HEK293T (cell line): Measurements from ENCODE around the gene PRPF40B.

Experiments
- CTCF ChIA-PET: fragments of 350-600 bp; formaldehyde crosslinking; extraction: SDS; loops from one replicate; lab custom pipeline; 2021; ENCODE audit warnings: antibody characterized with exemption, inconsistent platforms; lab: Yijun Ruan, JAX
- POLR2A ChIA-PET: fragments of 350-600 bp; formaldehyde crosslinking; extraction: SDS; loops from one replicate; lab custom pipeline; 2020; ENCODE audit warnings: antibody characterized with exemption, inconsistent platforms; lab: Yijun Ruan, JAX
- DNase-seq: peaks from one replicate; pipeline ENCODE4 v3.0.0; 2012; ENCODE audit warnings: mixed read lengths; ENCODE audit errors: extremely low spot score
- ARNT ChIP-seq: fragments of 450-650 bp; IDR thresholded peaks from 2 replicates; pipeline ENCODE4 v1.6.1; 2017; ENCODE audit warnings: mild to moderate bottlenecking
- BHLHE40 ChIP-seq: fragments of 450-650 bp; IDR thresholded peaks from 2 replicates; pipeline ENCODE4 v1.6.1; 2016; ENCODE audit warnings: mild to moderate bottlenecking, moderate library complexity, borderline replicate concordance
- CTBP1 ChIP-seq: fragments of 450-650 bp; IDR thresholded peaks from 2 replicates; pipeline ENCODE4 v1.6.1; 2016; ENCODE audit warnings: borderline replicate concordance
- ELF4 ChIP-seq: fragments of 450-650 bp; IDR thresholded peaks from 2 replicates; pipeline ENCODE4 v1.6.1; 2017; ENCODE audit warnings: antibody characterized with exemption
- FOXA1 ChIP-seq: fragments of 450-650 bp; IDR thresholded peaks from 2 replicates; pipeline ENCODE4 v1.6.1; 2016; ENCODE audit warnings: mild to moderate bottlenecking
- FOXK2 ChIP-seq: fragments of 450-650 bp; IDR thresholded peaks from 2 replicates; pipeline ENCODE4 v1.6.1; 2016; ENCODE audit warnings: mild to moderate bottlenecking
- HDGF ChIP-seq: fragments of 450-650 bp; IDR thresholded peaks from 2 replicates; pipeline ENCODE4 v1.6.1; 2017; ENCODE audit warnings: antibody characterized with exemption, borderline replicate concordance
- L3MBTL2 ChIP-seq: fragments of 450-650 bp; conservative IDR thresholded peaks from 2 replicates; pipeline ENCODE4 v1.6.1; 2016; ENCODE audit warnings: mild to moderate bottlenecking
- LEF1 ChIP-seq: fragments of 450-650 bp; IDR thresholded peaks from 2 replicates; pipeline ENCODE4 v1.6.1; 2017; ENCODE audit warnings: mild to moderate bottlenecking, borderline replicate concordance
- NFRKB ChIP-seq: fragments of 450-650 bp; IDR thresholded peaks from 2 replicates; pipeline ENCODE4 v1.6.1; 2016; ENCODE audit warnings: mild to moderate bottlenecking, moderate library complexity
- PKNOX1 ChIP-seq: fragments of 450-650 bp; IDR thresholded peaks from 2 replicates; pipeline ENCODE4 v1.6.1; 2016
- SP1 ChIP-seq: fragments of 450-650 bp; IDR thresholded peaks from 2 replicates; pipeline ENCODE4 v1.6.1; 2017
- SUZ12 ChIP-seq: fragments of 450-650 bp; IDR thresholded peaks from 2 replicates; pipeline ENCODE4 v1.6.1; 2016; ENCODE audit warnings: mild to moderate bottlenecking
- TARDBP ChIP-seq: fragments of 450-650 bp; IDR thresholded peaks from 2 replicates; pipeline ENCODE4 v1.6.1; 2016
- ZNF384 ChIP-seq: fragments of 450-650 bp; IDR thresholded peaks from 2 replicates; pipeline ENCODE4 v1.6.1; 2016

Gene PRPF40B

DNA sequence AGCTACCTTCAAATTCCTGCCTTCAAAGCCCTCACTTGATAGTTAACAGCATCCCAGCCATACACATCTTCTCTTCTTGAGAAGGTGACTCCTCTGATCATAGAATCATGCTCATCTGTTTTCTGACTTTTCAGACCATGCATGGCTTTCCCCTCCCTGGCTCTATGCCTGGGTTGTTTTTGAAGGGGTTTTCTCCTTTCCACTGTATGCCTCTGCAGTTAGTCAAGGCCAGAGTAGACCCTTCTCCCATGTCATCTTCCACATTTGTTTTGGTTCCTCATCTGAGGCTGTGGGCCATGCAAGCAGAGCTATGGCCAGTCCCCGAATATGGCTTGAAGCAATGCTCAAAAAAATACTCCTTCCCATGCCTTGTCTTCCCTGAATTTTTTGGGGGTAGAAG, 41.2 kb upstream of the PRPF40B start:
- CTCF ChIA-PET, result interaction anchor here (0.7 kb wide), 1 partner anchor 153 kb away, joined by 4 read pairs; no protein-coding TSS in a partner anchor
- no peak for DNase-seq
- no peak for TF ChIP-seq LEF1
- no peak for TF ChIP-seq PKNOX1
- no peak for TF ChIP-seq TARDBP
- TF ChIP-seq HDGF, result no peak
- no peak for TF ChIP-seq ZNF384
- TF ChIP-seq SP1, result no peak
- no peak for TF ChIP-seq SUZ12
- no peak for TF ChIP-seq ELF4
- TF ChIP-seq ARNT, result no peak
- TF ChIP-seq CTBP1, result no peak
- TF ChIP-seq NFRKB, result no peak
- TF ChIP-seq FOXA1, result no peak
- TF ChIP-seq FOXK2, result no peak
- TF ChIP-seq BHLHE40, result no peak
- no peak for TF ChIP-seq L3MBTL2
- POLR2A ChIA-PET, result interaction anchor here (0.8 kb wide), 1 partner anchor 27 kb away, joined by 3 read pairs; no protein-coding TSS in a partner anchor

DNA sequence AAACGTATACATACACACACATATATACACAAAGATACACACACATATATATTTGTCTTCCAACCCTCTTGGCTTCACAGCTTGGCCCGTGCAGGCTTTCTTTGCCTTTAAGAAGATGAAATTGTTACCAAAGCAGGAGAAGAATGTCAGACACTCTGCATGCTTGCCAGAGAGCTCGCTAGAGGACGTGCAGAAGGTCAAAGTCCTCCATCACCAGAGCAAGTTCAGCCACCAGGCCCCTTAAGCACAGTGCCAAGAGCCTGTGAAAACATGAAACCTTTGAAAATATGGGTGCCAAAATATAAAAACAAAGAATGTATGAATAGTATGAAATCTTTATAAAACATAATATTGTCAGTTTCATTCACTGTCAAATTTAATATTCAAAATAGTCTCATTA, 40.5 kb upstream of the PRPF40B start:
- DNase-seq, result no peak
- TF ChIP-seq LEF1, result no peak
- TF ChIP-seq SUZ12, result no peak
- no peak for TF ChIP-seq ELF4
- no peak for TF ChIP-seq FOXA1
- no peak for TF ChIP-seq FOXK2
- TF ChIP-seq ZNF384, result no peak
- TF ChIP-seq CTBP1, result no peak
- no peak for TF ChIP-seq TARDBP
- no peak for TF ChIP-seq SP1
- no peak for TF ChIP-seq BHLHE40
- CTCF ChIA-PET, result no interaction called here
- POLR2A ChIA-PET, result no interaction called here

DNA sequence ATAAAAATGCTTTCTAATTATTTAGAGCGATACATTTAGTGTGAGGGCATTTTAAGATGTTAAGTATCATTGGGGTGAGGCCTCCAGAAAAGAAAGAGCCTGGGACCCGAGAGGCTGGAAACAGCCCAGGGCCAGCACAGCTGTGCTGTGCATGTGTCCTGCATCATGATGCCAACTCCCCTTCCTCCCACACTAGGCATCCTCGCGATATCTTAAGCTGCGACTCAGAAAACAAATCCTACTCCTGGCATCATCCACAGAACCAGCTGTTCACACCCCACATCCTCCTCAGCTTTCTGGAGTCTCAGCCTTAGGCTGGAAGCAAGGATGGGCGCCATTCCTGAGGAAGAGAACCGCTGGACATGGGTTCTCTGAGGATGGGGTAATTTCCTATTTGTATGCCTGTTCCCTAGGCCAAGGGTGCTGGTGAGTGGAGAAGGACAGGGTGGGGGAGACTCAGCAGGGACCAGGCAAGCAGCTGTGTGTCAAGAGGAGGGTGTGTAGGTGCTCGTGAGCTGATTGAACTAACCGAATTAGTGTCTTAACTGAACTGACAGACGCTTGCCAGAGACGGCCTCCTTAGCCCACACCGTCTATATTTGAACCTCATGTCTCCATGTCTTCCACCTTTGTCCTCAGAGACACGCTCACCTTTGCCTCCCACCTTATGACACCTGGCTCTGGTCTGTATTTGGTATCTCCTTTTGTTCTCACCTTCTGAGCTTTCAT, 39.8 kb upstream of the PRPF40B start:
- POLR2A ChIA-PET, result no interaction called here
- TF ChIP-seq FOXA1 (no peak), ZNF384 (no peak), SP1 (no peak), L3MBTL2 (no peak), PKNOX1 (0 out of 2 replicates have a peak, but pooled peaks have one; percentile 3)
- no peak for DNase-seq
- CTCF ChIA-PET, result no interaction called here

DNA sequence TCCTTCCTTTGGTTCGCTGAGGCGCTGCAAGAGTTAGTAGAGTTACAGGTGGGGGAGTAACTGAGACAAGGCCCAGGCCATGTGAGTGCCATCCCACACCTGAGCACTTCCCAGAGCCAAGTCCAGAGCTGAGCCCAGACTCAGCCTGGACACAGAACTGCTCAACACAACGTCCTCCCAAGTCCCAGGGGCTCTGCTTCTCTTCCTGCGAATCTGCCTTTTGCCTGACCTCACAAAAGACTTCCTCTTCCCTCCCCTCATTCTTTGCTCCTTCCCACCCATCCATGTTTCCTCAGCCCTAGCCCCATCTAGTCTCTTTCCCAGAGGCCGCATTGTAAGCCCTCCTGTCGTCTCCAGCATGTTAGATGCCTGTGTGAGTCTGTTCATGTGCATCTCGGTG, 38.8 kb upstream of the PRPF40B start:
- TF ChIP-seq FOXK2, result no peak
- POLR2A ChIA-PET, result no interaction called here
- no peak for DNase-seq
- CTCF ChIA-PET, result no interaction called here

DNA sequence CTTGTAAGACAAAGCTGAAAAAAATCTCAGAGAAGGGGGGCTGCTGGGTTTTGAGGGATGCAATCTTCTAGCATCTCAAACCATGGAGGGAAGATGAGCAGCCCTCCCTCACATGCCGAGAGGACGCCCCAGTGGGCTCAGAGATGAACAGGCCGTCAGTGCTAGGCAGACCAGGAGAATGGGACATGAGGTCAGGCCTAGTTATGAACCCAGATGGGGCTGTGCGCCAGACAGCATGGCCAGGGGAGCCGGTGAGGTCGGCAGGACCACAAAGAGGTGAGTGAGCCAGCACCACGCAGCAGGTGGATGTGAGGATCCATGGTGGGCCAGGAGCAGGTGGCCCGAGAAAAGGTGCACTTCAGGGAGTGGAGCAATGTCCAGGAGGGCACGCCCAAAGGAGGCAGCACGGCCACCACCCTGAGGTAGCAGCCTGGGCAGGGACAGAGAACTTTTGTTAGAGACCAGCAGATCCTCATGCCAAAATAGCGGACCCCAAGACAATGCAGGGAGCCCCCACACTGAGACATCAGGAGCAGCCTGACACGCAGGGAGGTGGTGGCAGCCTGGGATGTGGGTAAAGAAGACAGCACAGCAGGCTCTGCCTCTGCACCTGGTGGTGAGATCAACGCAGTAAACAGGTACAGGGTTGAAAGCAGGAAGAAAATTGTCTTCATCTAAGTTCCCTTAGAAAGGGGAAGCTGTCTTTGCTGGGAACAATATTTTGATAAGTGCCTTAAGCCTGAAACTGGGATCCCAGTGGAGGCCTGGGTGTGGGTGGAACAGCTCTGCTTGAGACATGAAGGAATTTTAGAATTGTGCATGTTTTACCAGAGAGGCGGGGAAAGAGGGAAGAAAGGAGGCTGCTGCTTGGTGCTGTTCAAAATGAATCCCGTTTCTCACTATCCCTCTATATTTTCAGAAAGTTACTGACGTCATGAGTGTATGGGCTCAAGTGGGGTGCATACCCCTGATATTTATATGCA, 37.6 kb upstream of the PRPF40B start:
- no peak for TF ChIP-seq NFRKB
- ChIA-PET CTCF (no interaction called here), POLR2A (no interaction called here)

DNA sequence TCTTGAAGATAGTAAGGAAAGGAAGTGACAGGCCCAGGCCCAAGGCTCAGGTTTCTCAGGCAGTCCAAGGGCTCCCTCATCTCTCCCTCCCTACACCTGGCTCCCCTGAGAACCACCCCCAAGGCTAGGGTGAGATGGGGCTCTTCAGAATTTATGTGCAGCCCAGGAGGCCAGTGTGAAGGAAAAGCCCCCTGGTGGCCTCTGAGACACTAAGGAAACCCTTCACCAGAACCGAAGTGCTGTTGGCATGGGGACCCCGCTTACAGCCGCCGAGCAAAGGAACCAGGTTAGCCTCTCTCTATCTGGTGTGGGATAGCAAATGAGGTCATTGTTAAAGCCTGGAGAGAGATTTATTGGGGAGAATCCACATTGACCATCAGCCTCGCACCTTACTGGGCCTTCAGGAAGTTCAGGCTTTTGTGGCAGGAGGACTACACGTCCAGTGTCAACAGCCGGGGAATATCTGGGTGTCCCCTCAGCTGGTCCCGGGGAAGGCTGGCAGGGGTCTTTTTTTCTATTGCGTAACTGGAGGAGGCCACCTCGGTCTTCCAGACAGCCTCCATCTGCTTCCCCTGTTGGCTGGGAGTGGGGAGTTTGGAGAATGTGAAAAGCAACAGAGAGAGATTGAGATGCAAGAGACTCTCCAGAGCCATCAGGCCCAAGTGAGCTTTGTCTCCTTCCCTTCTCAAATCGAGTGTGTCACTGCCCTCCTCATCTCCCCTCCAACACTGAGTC, 36.0 kb upstream of the PRPF40B start:
- CTCF ChIA-PET, result no interaction called here
- TF ChIP-seq LEF1 (no peak), HDGF (no peak), SUZ12 (no peak), TARDBP (no peak), CTBP1 (no peak), BHLHE40 (no peak)
- POLR2A ChIA-PET, result interaction anchor here (0.7 to 1.0 kb wide), 2 partner anchors 19 to 20 kb away, joined by 3 read pairs; no protein-coding TSS in a partner anchor
- DNase-seq, result no peak

More for the DNA sequence above, 37.6 kb upstream of the PRPF40B start:
- no peak for DNase-seq

DNA sequence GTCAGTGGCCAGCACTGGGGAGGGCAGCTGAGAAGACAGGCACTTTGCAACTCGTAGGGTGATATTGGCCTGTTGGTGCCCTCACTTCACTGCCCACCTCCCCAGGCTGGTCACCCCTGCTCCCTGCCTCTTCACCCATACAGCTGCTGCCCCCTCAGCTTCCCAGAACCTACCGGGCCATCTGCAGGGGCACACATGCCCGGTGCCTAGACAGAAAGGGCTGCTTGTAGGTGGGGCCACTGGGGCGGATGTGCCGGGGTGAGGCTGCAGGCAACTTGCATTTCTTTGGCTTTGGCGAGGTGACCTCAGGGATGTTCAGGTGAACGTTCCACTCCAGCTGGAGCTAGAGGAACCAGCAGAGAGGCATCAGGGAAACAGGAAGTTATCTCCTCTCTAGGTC, 35.1 kb upstream of the PRPF40B start:
- no peak for DNase-seq
- POLR2A ChIA-PET, result interaction anchor here (1.0 kb wide), 1 partner anchor 21 kb away, joined by 3 read pairs; no protein-coding TSS in a partner anchor
- CTCF ChIA-PET, result no interaction called here
- TF ChIP-seq ZNF384 (no peak), FOXA1 (no peak), HDGF (no peak), L3MBTL2 (no peak), SP1 (no peak)
